ENCODE data around the gene SNX9. TPM values are rescaled to one million over a fixed set of nuclear protein-coding genes. Genes with fewer than 3 reads are reported as not detected.
A peak's percentile ranks its signal among the peaks of the same experiment; 100 is the strongest.

Gene SNX9
- total RNA-seq, 1 donor from 2014 or later = 53.4 TPM

DNA sequence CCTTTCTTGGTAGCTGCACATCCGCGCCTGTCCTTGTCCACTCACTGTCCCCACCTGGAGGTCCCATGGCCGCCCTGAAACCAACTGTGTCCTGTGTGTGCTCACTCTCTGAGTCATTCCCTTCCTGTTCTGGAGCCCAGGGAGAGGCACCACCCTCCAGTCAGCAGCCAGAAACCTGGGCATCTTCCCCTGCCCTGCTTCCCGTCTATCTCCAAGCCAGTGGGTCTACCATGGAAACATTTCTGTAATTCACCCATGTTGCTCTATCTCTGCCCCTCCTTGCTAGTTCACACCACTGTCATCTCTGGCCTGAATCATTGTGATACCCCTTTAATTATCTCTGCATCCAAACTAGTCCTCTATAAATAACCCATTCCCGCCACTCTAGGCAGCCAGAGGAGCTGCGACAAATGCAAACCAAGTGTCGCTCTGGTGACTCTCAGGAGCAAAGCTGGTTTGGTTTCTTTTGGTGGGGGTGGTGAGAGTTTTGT, 129.9 kb downstream of the SNX9 start:
- no peaks in the 10 kb centered on the region for H3K4me1 Mint-ChIP-seq (ENCODE audit: low read depth)
- intact Hi-C loops (cut with micrococcal nuclease) = no loop called here
- no peak overlapping the region for H3K4me3 Mint-ChIP-seq
- H3K9me3 Mint-ChIP-seq = peaks cover 9% of the 10 kb centered on the region
- no peak overlapping the region for H3K27ac Mint-ChIP-seq
- DNase-seq (ENCODE audit: low spot score) = no peak
- H3K27me3 Mint-ChIP-seq (ENCODE audit: insufficient read depth) = peaks cover 14% of the 10 kb centered on the region
- H3K36me3 Mint-ChIP-seq (ENCODE audit: low read depth) = peaks cover 4% of the 10 kb centered on the region

DNA sequence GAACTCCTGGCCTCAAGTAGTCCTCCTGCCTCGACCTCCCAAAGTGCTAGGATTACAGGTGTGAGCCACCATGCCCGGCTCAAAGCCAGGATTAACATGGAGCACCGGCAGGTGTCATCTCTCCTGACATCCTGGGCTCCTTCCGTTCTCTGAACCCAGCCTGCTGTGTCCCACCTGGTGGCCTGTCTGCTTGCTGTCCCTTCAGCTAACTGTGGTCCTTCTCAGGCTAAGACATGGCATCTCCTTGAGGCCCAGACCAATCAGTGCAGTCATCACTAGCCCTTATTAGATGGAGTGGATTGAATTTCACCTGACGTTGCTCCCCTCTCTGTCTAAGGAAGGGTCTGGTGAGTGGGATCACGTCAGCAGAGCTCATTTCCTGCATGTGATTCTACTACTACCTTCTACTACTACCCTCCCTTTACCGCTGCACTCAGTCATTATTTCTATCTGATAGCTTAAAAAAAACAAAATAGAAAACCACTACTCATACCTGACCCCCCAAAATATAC, 130.6 kb downstream of the SNX9 start:
- H3K4me1 Mint-ChIP-seq (ENCODE audit: low read depth) = no peaks in the 10 kb centered on the region
- intact Hi-C loops (cut with micrococcal nuclease) = no loop called here
- DNase-seq (ENCODE audit: low spot score) = no peak
- no peak overlapping the region for H3K27ac Mint-ChIP-seq
- peaks cover 12% of the 10 kb centered on the region for H3K9me3 Mint-ChIP-seq
- H3K4me3 Mint-ChIP-seq = no peak overlapping the region
- peaks cover 6% of the 10 kb centered on the region for H3K36me3 Mint-ChIP-seq (ENCODE audit: low read depth)
- peaks cover 14% of the 10 kb centered on the region for H3K27me3 Mint-ChIP-seq (ENCODE audit: insufficient read depth)

DNA sequence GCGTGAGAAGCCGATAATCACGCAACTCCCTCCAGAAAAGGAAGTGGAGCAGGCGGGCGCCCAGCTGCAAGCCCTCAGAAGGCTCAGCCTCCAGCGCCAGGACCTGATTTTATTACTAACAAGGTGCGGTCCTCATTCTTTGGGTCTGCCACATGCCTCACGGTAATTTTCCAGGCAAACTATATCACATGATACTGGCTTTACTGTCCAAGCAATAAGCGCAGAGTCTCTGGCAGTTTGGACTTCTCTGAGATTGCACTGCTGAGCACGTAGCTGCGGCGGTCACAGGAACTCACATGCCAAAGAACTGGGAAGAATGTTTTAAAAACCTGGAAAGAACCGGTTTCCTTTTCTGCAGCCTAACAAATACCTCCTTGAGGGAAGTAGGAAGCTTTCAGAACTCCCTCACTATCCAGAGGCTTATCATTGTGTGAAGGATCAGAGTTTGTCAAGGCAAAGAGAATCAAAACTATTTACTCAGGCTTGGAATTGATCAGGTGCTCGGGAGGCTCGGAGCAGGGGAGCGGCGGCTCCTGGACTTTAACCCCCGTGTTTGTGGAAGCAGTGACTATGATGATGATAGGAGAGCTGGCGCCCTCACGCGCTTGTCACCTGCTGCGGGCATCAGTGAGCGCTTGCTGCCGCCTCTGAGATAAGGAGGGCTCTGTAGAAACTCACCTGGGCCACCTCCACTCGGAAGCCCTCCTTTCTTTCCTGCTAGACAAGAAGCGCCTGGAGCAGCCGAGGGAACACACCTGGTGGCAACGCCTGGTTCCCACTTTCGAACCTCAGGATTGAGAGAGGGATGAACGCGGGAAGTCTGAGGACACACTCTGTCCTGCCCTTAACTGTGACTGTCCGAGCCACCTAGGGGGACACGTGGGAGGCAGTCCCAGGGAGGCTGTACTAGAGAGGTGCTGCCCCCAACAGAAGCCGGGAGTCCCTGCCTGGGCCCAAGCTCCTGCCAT, 131.4 kb downstream of the SNX9 start:
- no peak overlapping the region for H3K4me3 Mint-ChIP-seq
- H3K4me1 Mint-ChIP-seq (ENCODE audit: low read depth) = no peaks in the 10 kb centered on the region
- H3K9me3 Mint-ChIP-seq = peaks cover 18% of the 10 kb centered on the region
- H3K36me3 Mint-ChIP-seq (ENCODE audit: low read depth) = peaks cover 4% of the 10 kb centered on the region
- DNase-seq (ENCODE audit: low spot score) = no peak
- H3K27me3 Mint-ChIP-seq (ENCODE audit: insufficient read depth) = peaks cover 13% of the 10 kb centered on the region
- intact Hi-C loops (cut with micrococcal nuclease) = no loop called here
- H3K27ac Mint-ChIP-seq = no peak overlapping the region

DNA sequence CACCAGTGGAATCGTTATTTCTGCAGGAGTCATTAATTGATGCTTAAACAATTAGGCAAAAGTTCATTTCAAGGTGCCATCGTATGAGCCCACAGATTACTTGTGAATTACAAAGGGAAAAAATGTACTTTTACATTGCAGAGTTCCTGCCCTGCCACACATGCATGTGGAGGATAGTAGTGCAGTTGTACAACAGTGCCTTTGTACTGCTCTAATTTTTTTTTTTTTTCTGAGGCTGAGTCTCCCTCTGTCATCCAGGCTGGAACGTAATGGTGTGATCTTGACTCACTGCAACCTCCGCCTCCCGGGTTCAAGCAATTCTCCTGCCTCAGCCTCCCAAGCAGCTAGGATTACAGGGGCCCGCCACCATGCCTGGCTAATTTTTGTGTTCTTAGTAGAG, 132.6 kb downstream of the SNX9 start:
- no peak overlapping the region for H3K27ac Mint-ChIP-seq
- intact Hi-C loops (cut with micrococcal nuclease) = no loop called here
- peaks cover 4% of the 10 kb centered on the region for H3K4me1 Mint-ChIP-seq (ENCODE audit: low read depth)
- no peak for DNase-seq (ENCODE audit: low spot score)
- H3K4me3 Mint-ChIP-seq = no peak overlapping the region
- H3K9me3 Mint-ChIP-seq = peaks cover 19% of the 10 kb centered on the region
- peaks cover 7% of the 10 kb centered on the region for H3K27me3 Mint-ChIP-seq (ENCODE audit: insufficient read depth)
- peaks cover 7% of the 10 kb centered on the region for H3K36me3 Mint-ChIP-seq (ENCODE audit: low read depth)

DNA sequence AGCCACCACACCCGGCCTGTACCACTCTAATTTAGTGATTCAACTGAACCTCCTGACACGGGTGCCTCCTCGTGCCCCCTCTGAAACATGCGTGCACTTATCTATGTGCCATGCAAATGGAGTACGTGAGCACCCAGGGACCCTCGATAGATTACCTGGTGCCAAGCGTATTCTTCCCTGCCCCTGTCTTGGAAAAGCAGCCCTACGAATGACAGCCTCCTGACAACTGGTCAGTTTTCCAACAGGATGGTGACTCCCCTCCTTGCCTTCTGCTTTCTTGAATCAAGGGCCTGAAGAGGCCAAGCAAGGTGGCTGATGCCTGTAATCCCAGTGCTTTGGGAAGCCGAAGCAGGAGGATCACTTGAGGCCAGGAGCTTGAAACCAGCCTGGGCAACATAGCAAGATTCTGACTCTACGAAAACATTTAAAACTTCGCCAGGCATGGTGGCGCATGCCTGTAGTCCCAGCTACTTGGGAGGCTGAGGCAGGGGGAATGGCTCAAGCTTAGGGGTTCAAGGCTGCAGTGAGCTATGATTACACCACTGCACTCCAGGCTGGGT, 133.2 kb downstream of the SNX9 start:
- Mint-ChIP-seq H3K4me3 (no peak overlapping the region), H3K36me3 (ENCODE audit: low read depth) (peaks cover 9% of the 10 kb centered on the region), H3K4me1 (ENCODE audit: low read depth) (peaks cover 4% of the 10 kb centered on the region), H3K9me3 (peaks cover 19% of the 10 kb centered on the region), H3K27me3 (ENCODE audit: insufficient read depth) (peaks cover 7% of the 10 kb centered on the region), H3K27ac (no peak overlapping the region)
- DNase-seq (ENCODE audit: low spot score) = no peak
- intact Hi-C loops (cut with micrococcal nuclease) = no loop called here

DNA sequence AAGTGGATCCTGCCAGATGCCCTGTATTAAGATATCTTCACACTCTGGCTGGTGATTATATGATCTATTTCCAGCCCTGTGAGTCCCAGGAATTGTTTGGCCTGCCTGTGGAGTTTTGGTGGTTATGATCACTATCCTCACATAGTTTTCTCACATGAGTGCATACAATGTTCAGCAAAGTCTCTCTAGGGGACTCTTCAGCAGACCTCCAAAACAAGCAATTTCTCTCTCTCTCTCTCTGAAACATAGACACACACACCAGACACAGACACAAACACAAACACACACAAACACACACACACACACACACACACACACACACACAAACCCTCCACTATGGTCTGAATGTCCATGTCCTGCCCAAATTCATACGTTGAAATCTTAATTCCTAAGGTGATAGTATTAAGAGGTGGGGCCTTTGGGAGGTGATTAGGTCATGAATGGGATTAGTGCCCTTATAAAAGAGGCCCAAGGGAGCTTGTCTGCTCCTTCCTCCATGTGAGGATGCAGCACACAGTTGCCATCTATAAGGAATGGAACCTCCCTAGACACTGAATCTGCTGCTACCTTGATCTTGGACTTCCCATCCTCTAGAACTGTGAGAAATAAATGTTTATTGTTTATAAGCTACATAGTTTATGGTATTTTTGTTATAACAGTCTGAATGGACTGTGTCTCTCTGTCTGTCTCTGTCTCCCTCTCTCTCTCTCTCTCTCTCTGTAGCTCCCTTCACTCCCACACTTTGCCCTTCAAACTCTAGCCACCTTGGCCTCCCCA, 136.6 kb downstream of the SNX9 start:
- Mint-ChIP-seq H3K4me1 (ENCODE audit: low read depth) (peaks cover 28% of the 10 kb centered on the region), H3K4me3 (peak overlapping the region; percentile 24), H3K27ac (no peak overlapping the region), H3K9me3 (peaks cover 24% of the 10 kb centered on the region), H3K27me3 (ENCODE audit: insufficient read depth) (peaks cover 5% of the 10 kb centered on the region), H3K36me3 (ENCODE audit: low read depth) (peaks cover 14% of the 10 kb centered on the region)
- DNase-seq (ENCODE audit: low spot score) = no peak
- intact Hi-C loops (cut with micrococcal nuclease) = loop anchor here (5.0 kb wide), 1 partner anchor 88 kb away; no protein-coding TSS in a partner anchor

DNA sequence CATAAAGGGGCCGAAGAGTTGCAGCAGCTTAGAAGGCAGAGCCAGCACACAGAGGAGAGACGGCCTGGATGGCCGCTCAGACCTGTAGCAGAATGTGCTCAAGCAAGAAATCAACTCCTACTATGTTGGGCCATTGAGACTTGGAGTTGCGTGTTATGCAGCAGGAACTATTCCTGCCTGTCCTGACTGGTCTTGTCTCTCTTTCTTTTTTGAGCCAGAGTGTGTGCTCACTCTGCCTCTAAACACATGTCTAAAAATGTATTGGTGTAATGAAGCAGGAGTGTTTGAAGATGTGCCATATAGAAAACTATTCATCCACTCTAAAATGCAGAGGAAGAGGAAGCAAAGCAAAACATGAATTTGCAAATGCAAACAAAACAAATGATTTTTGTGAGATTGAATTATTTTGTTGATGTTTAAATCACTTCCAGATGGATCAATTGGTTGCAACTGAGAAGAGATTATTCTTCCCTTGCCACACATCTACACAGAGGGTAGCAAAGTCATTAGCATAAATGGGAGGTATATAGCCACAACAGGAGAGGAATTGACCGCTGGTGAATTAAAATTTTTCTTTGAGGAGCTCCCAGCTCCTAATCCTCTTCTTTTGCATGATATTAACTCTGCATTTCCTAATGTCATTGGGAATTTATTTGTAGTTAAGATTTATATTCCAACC, 138.2 kb downstream of the SNX9 start:
- intact Hi-C loops (cut with micrococcal nuclease) = loop anchor here (5.0 kb wide), 1 partner anchor 86 kb away; no protein-coding TSS in a partner anchor
- Mint-ChIP-seq H3K4me1 (ENCODE audit: low read depth) (peaks cover 28% of the 10 kb centered on the region), H3K36me3 (ENCODE audit: low read depth) (peaks cover 14% of the 10 kb centered on the region), H3K27ac (peak overlapping the region; percentile 27), H3K9me3 (peaks cover 27% of the 10 kb centered on the region), H3K4me3 (no peak overlapping the region), H3K27me3 (ENCODE audit: insufficient read depth) (peaks cover 1% of the 10 kb centered on the region)
- no peak for DNase-seq (ENCODE audit: low spot score)

DNA sequence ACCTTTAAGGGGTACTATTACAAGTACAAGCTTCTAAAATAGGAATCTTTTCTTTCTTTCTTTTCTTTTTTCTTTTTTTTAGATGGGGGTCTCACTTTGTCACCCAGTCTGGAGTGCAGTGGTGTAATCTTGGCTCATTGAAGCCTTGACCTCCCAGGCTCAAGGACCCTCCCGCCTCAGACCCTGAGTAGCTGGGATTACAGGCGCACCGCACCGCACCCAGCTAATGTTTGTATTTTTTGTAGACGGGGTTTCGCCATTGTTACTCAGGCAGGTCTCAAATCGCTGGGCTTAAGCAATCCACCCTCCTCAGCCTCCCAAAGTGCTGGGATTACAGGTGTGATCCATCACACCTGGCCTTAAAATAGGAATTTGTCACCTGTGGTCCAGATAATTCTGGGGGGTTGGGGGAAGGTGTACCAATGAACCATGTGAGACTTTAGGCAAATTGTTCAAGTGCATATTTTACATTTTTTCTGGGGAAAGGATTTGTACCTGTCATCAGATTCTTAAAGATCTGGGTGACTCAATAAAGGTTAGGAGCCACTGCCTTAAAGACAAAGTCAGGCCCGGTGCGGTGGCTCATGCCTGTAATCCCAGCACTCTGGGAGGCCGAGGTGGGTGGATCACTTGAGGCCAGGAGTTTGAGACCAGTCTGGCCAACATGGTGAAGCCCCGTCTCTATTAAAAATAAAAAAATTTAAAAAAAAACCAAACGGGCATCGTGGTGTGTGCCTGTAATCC, 139.0 kb downstream of the SNX9 start:
- peaks cover 28% of the 10 kb centered on the region for H3K4me1 Mint-ChIP-seq (ENCODE audit: low read depth)
- intact Hi-C loops (cut with micrococcal nuclease) = loop anchor here (1.0 to 5.0 kb wide), 4 partner anchors 17 to 197 kb away; partner anchors contain the start of gene SYNJ2

DNA sequence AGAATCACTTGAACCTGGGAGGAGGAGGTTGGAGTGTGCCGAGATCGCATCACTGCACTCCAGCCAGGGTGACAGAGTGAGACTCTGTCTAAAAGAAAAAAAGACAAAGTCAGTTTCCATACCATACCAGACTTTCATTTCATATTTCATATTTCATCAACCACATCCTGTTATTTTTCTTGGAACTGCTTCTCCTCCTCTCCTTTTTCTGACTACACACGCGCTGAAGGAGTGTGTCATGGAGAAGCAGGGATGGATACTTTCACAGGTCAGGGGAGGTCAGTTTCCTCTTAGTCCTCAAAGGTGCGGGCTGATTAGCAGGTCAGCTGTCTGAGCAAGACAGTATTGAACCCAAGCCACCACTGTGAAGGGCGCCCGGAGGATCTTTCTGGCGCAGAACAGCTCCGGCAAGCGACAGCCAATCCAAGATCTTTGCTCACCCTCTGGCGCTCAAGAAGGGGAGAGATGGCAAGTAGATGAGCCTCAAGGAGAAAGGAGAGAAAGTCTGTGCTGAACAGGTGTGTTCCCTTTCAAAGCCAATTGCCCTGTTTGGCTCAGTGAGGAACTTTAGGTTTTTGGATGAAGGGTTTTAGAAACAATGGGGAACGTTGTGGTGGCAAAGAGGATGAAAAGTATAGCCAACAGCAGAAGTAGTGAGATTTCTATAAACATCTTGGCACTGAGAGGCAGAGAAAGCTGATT, 139.7 kb downstream of the SNX9 start:
- H3K4me1 Mint-ChIP-seq (ENCODE audit: low read depth) = peaks cover 28% of the 10 kb centered on the region
- H3K4me3 Mint-ChIP-seq = peak overlapping the region; percentile 69
- intact Hi-C loops (cut with micrococcal nuclease) = loop anchor here (1.0 to 5.0 kb wide), 4 partner anchors 18 to 198 kb away; partner anchors contain the start of gene SYNJ2
- DNase-seq (ENCODE audit: low spot score) = no peak
- peaks cover 14% of the 10 kb centered on the region for H3K36me3 Mint-ChIP-seq (ENCODE audit: low read depth)
- peak overlapping the region; percentile 86 for H3K27ac Mint-ChIP-seq
- peaks cover 1% of the 10 kb centered on the region for H3K27me3 Mint-ChIP-seq (ENCODE audit: insufficient read depth)
- peaks cover 27% of the 10 kb centered on the region for H3K9me3 Mint-ChIP-seq

More for the DNA sequence above, 139.0 kb downstream of the SNX9 start:
- Mint-ChIP-seq H3K27ac (peak overlapping the region; percentile 86), H3K27me3 (ENCODE audit: insufficient read depth) (peaks cover 1% of the 10 kb centered on the region), H3K9me3 (peaks cover 27% of the 10 kb centered on the region), H3K4me3 (peak overlapping the region; percentile 69), H3K36me3 (ENCODE audit: low read depth) (peaks cover 14% of the 10 kb centered on the region)
- DNase-seq (ENCODE audit: low spot score) = no peak

DNA sequence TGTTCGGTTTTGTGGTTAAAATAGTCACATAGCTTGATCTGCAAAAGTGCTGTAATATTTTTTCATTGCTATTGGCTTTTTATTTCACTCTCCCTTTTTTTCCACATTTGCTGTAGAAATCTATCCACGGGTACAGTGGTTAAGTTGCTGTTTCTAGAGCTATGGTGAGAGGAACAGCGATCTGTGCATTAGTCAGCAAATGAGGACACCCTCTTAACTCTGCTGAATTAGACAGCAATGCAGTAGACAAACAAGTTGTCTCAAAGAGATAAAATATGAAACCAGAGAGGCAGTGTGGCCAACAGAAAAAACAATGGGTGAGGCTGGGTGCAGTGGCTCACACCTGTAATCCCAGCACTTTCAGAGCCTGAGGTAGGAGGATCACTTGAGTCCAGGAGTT, 141.1 kb downstream of the SNX9 start:
- Mint-ChIP-seq H3K36me3 (ENCODE audit: low read depth) (peaks cover 9% of the 10 kb centered on the region), H3K4me3 (peak overlapping the region; percentile 48), H3K4me1 (ENCODE audit: low read depth) (peaks cover 32% of the 10 kb centered on the region), H3K27ac (peak overlapping the region; percentile 52), H3K9me3 (peaks cover 19% of the 10 kb centered on the region), H3K27me3 (ENCODE audit: insufficient read depth) (peaks cover 1% of the 10 kb centered on the region)
- no peak for DNase-seq (ENCODE audit: low spot score)
- intact Hi-C loops (cut with micrococcal nuclease) = loop anchor here (5.0 kb wide), 1 partner anchor 83 kb away; no protein-coding TSS in a partner anchor

DNA sequence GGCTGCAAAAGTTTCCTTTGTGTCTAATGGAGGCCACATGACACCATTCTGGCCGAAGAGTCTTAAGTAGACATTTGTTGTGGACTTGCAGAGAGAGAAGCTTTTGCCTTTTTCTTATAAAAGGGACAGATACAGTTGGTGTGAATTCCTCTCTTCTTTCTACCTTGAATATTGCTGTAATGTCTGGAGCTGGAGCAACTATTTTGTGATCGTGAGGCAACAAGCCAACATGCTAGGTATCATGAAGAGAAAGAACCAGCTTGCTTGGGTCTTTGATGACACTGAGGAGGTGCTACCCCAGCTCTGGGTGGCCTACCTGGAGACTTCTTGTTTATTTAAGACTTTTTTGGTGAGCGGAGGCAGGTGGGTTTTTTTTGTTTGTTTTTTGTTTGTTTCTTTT, 142.3 kb downstream of the SNX9 start:
- no peak overlapping the region for H3K4me3 Mint-ChIP-seq
- no peak for DNase-seq (ENCODE audit: low spot score)
- H3K27ac Mint-ChIP-seq = no peak overlapping the region
- H3K4me1 Mint-ChIP-seq (ENCODE audit: low read depth) = peaks cover 31% of the 10 kb centered on the region
- peaks cover 4% of the 10 kb centered on the region for H3K27me3 Mint-ChIP-seq (ENCODE audit: insufficient read depth)
- H3K36me3 Mint-ChIP-seq (ENCODE audit: low read depth) = peaks cover 6% of the 10 kb centered on the region
- intact Hi-C loops (cut with micrococcal nuclease) = no loop called here
- H3K9me3 Mint-ChIP-seq = peaks cover 8% of the 10 kb centered on the region
